ENCODE data around the gene SERPINB5.
"Not testable (repeated sequence)": the region's sequence is repeated elsewhere in the genome, so short reads cannot be mapped to it uniquely, and the experiment has no call there.

The SERPINB5 gene, protein sequence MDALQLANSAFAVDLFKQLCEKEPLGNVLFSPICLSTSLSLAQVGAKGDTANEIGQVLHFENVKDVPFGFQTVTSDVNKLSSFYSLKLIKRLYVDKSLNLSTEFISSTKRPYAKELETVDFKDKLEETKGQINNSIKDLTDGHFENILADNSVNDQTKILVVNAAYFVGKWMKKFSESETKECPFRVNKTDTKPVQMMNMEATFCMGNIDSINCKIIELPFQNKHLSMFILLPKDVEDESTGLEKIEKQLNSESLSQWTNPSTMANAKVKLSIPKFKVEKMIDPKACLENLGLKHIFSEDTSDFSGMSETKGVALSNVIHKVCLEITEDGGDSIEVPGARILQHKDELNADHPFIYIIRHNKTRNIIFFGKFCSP

DNA sequence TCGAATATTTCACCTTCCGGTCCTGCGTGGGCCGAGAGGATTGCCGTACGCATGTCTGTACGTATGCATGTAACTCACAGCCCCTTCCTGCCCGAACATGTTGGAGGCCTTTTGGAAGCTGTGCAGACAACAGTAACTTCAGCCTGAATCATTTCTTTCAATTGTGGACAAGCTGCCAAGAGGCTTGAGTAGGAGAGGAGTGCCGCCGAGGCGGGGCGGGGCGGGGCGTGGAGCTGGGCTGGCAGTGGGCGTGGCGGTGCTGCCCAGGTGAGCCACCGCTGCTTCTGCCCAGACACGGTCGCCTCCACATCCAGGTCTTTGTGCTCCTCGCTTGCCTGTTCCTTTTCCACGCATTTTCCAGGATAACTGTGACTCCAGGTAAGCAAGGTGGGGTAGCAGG lies at the start of gene SERPINB5:
Gene SERPINB5 (plus strand): TSS at position 291 of the 400 bp plus-strand sequence. CDS start 7,471 bp downstream, outside the sequence.
- DNase-seq: no peak

GRCh38 chr18:63427558-63427957 lies 49.2 kb upstream of the SERPINB5 start:
- DNase-seq: no peak

- DNase-seq: no peak
Measured at GRCh38 chr18:63430526-63430925, 46.2 kb upstream of the SERPINB5 start.

GRCh38 chr18:63431180-63431579 lies 45.6 kb upstream of the SERPINB5 start:
- no peak for DNase-seq

- no peak for DNase-seq
Measured at GRCh38 chr18:63433334-63433866, 43.4 kb upstream of the SERPINB5 start.

- DNase-seq: no peak
Measured at GRCh38 chr18:63438181-63438580, 38.6 kb upstream of the SERPINB5 start.

DNA sequence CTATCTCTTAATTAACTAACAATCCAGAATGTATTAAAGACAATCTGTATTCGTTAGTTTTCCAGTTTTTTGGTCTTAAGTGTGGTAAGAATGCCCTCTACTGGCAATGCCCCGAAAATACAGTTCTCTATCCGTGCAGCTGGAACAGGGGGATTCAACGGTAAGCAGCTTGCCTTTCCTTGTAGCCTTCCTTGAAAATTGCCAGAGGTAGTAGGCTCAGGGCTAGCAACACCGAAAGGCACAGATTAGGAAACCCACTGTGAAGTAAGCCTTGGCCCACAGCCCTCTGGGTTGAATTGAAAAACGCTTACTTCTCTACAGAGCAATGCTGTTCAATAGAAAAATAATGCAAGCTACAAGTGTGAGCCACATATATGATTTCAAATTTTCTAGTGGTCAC lies 37.4 kb upstream of the SERPINB5 start:
- peak; percentile 65 for DNase-seq

GRCh38 chr18:63440219-63440618 lies 36.5 kb upstream of the SERPINB5 start:
- DNase-seq: no peak

DNA sequence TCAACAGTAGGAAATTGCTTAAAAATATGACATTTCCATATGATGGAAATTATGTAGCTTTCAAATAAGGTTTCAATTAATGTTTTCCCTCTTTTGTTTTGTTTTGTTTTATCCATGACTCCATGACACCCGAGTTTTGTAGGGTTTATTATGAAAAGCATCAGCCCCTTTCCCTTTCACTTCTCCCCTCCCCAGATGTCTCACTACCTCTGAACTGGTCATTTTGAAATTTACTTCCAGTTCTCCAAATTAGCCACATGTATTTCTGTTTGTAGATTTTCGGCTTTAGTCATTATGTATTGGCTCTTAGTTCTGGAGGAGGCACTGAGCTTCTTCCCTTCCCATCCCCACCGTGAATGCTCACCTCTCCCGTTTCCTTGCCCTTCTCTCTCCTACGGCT lies 35.9 kb upstream of the SERPINB5 start:
- peak; percentile 95 for DNase-seq

DNA sequence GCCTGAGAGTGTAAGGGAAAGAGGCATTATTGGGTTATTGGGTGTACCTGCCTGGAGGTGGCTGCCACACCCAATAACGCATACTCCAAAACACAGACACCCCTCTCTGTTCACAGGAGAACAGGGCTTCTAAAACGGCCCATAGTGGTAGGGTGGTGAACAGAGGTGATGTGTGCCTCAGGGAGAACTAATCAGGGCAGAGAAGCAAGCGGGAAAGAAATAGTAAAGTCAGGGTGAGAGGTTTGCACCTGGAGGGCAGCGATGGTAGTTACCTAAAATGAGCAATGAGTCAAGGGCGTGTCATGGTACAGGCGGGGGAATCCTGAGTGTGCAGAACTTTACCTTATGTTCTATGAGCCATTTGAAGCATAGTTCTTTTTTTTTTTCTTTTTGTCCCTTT lies 32.9 kb upstream of the SERPINB5 start:
- no peak for DNase-seq

- peak; percentile 99 for DNase-seq
Measured at GRCh38 chr18:63444580-63444979, 32.2 kb upstream of the SERPINB5 start.

- no peak for DNase-seq
Measured at GRCh38 chr18:63445037-63445436, 31.7 kb upstream of the SERPINB5 start.

DNA sequence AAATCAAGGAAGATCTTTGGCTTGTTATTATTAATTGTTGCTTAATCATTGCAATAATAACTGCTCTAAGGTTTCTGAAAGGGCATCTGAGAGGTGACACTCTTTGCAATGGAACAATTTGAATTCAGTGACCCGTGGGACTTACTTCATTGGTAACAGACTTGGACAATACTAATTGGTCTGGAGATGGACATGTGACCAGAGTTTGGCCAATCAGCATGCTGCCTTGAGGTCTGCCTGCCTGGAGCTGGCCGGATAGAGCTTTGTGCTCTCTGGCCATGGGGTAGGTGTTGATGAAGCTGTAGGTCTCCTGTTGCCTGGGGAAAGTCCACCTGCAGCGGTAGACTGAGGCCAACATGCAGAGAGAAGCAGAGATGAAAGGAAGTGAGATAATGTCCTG lies 30.5 kb upstream of the SERPINB5 start:
- no peak for DNase-seq

- no peak for DNase-seq
Measured at GRCh38 chr18:63447066-63447465, 29.7 kb upstream of the SERPINB5 start.

- DNase-seq: no peak
Measured at GRCh38 chr18:63449426-63449825, 27.3 kb upstream of the SERPINB5 start.

DNA sequence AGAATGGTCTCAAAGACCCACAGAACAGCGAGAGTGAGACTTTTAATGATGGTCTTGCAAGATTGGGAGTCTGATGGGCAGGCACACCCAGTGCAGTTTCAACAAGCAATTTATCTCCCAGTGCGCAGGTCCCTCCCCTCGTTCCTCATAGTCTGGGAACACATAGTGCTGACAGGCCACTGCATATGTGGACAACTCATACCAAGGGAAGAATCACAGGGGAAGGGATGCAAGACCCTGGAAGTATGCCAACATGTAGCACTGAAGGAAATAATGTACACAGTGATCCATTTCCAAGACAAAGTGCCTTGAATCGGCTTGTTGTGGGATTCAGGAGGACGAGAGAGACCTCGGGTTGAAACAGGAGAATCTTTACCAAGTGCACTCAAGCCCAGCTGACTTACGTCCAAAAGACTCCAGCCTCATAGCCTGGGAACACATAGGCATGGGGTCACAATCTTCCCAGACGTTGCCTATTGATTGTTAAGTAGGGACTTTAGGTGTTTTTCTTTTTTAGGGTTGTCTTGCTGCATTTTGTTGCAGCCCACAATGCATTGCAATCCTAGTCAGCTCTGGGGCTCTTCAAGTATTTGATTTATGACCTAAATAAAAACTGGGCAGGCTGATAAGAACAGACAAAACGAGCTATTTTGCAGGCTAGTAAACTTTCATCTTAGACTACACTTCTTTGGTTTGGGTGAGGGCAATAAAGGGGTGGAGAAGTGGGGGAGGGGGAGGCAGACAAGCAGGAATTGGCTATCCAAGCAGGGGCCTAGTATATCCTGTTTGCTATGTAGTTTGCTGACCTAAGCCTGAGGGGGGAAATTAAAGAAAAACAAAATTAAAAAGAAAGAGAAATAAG lies 24.7 kb upstream of the SERPINB5 start:
- no peak for DNase-seq

DNA sequence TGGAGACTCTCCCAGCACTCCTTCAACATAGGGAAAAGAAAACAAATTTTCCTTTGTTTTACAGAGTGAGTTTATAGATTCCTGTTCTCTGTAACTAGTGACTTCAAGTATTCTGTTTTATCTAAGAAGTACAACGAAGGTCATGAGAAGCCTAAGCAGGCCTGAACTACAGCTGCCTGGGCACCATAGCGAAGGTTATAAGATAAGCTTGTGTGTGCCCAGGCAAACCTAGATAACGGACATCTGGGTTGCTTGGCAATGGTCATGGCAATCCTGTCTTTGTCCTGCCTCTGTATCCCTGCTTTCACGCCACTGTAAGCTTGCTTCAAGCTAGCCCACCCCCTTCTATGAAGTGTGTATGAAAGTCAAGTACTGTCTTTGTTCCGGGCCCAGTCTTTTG lies 24.0 kb upstream of the SERPINB5 start:
- DNase-seq: not testable (repeated sequence)

- no peak for DNase-seq
Measured at GRCh38 chr18:63454497-63454896, 22.3 kb upstream of the SERPINB5 start.

- no peak for DNase-seq
Measured at GRCh38 chr18:63457977-63458376, 18.8 kb upstream of the SERPINB5 start.

DNA sequence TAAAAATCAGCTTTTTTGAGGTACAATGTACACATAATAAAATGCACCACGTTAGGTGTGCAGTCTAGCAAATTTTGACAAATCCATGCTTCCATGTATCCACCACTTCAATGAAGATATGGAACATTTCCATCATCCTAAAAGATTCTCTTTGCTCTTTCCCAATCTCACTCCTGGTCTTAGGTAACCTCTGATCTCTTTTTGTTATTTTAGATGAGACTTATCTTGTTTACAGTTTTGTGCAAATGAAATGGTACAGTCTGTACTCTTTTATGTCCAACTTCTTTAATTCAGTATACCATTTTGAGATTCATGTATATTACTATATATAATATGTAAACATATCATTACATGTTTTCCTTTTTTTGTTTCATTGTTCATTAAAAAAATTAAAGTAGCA lies 16.3 kb upstream of the SERPINB5 start:
- DNase-seq: no peak

GRCh38 chr18:63464434-63464833 lies 12.3 kb upstream of the SERPINB5 start:
- no peak for DNase-seq

GRCh38 chr18:63465059-63465458 lies 11.7 kb upstream of the SERPINB5 start:
- no peak for DNase-seq

GRCh38 chr18:63467699-63468098 lies 9.1 kb upstream of the SERPINB5 start:
- no peak for DNase-seq

DNA sequence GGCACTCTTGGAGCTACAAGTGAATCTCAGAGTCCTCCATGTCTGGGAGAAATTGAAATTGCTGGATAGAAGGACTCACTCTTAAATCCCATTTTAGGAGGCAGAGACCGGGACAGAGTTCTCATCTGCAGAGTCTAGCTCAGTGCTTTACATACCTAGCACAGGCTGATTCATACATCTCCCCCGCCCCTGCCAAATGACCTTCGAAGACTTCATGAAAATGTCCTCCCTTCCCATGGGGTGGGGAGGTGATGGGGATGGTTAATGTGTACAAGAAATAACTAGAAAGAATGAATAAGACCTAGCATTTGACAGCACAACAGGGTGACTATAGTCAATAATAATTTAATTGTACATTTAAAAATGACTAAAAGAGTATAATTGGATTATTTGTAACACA lies 8.2 kb upstream of the SERPINB5 start:
- DNase-seq: no peak

Measured in inflammatory macrophage treated with lipopolysaccharide for 4 hours (primary cell).